PFSK-1 (cell line): Measurements from ENCODE around the gene NKAIN4.

ENCODE experiments used
- FOXP2 ChIP-seq: optimal IDR thresholded peaks from 2 replicates; pipeline ENCODE3; 2011; ENCODE audit warnings: borderline replicate concordance, control low read depth, inconsistent platforms; ENCODE audit not compliant: insufficient read depth; ENCODE audit errors: extremely low read length, extremely low read depth
- POLR2AphosphoS5 ChIP-seq: IDR thresholded peaks from 2 replicates; pipeline ENCODE4 v1.6.1; 2012; ENCODE audit warnings: low read depth, mild to moderate bottlenecking, control low read depth, low read length, moderate library complexity
- SIN3A ChIP-seq: IDR thresholded peaks from 2 replicates; pipeline ENCODE4 v1.6.1; 2012; ENCODE audit warnings: mild to moderate bottlenecking, low read length, moderate library complexity, borderline replicate concordance; ENCODE audit not compliant: insufficient read depth
- TAF1 ChIP-seq: IDR thresholded peaks from 2 replicates; pipeline ENCODE4 v1.6.1; 2012; ENCODE audit warnings: low read length, control low read depth, borderline replicate concordance; ENCODE audit not compliant: insufficient read depth
- TF ChIP-seq, protein P1 (sequence below), 2 experiments: IDR thresholded peaks; 2 replicates each; pipeline versions ENCODE4 v1.6.1 to v1.8.0; 2011 to 2012; ENCODE audit warnings: low read depth in 2 of 2, low read length in 2 of 2, control low read depth in 1 of 2, inconsistent platforms in 1 of 2, mild to moderate bottlenecking in 1 of 2, moderate library complexity in 1 of 2; ENCODE audit not compliant: insufficient read depth in 1 of 2

DNA sequence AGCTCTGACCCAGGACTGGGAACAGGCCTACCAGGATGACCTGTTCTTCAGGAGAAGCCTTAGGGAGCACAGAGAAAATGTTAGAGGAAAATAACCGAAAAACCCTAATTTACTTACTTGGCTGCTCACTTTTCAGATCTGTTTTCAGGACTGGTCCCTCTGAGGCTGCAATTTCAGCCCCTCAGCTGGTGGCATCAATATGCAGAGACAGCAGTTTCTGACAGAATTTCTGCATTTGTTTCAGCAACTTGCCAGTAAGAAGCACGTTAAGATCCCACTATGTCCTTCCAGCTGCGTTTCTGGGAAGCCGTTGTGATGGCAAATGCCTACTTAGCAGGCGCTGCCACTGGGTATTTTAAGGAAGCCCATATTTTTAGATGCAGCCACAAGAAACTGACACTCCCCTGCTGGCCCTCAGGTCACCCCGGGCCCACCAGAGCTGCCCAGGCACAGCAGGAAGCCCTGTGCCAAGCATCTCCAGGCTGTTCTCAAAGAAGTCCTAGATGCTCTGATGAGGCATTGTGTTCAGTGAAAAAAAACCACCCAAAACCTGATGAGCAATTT, 45.8 kb downstream of the NKAIN4 start:
- no peak for TF ChIP-seq TAF1
- no peak for TF ChIP-seq POLR2AphosphoS5
- TF ChIP-seq, protein P1, sequence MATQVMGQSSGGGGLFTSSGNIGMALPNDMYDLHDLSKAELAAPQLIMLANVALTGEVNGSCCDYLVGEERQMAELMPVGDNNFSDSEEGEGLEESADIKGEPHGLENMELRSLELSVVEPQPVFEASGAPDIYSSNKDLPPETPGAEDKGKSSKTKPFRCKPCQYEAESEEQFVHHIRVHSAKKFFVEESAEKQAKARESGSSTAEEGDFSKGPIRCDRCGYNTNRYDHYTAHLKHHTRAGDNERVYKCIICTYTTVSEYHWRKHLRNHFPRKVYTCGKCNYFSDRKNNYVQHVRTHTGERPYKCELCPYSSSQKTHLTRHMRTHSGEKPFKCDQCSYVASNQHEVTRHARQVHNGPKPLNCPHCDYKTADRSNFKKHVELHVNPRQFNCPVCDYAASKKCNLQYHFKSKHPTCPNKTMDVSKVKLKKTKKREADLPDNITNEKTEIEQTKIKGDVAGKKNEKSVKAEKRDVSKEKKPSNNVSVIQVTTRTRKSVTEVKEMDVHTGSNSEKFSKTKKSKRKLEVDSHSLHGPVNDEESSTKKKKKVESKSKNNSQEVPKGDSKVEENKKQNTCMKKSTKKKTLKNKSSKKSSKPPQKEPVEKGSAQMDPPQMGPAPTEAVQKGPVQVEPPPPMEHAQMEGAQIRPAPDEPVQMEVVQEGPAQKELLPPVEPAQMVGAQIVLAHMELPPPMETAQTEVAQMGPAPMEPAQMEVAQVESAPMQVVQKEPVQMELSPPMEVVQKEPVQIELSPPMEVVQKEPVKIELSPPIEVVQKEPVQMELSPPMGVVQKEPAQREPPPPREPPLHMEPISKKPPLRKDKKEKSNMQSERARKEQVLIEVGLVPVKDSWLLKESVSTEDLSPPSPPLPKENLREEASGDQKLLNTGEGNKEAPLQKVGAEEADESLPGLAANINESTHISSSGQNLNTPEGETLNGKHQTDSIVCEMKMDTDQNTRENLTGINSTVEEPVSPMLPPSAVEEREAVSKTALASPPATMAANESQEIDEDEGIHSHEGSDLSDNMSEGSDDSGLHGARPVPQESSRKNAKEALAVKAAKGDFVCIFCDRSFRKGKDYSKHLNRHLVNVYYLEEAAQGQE (IDR thresholded peaks at IDR 0.05; ENCODE audit: insufficient read depth in 1 of 2, low read depth in 2 of 2, low read length in 2 of 2): no peak
- TF ChIP-seq SIN3A: no peak
- no peak for TF ChIP-seq FOXP2
